ENCODE results near the gene KCNK15.

Gene KCNK15

GRCh38 chr20:44721785-44722054, 23.9 kb upstream of the KCNK15 start:
- Histone ChIP-seq H3K4me3 (ENCODE audit: low read length, poor library complexity, severe bottlenecking) (no peak overlapping the region), H3K4me2 (ENCODE audit: low read depth, low read length, poor library complexity, severe bottlenecking) (no peak overlapping the region), H3K4me1 (ENCODE audit: insufficient read depth, low read length, poor library complexity, severe bottlenecking) (no peaks in the 10 kb centered on the region), H2AFZ (ENCODE audit: low read length) (no peak overlapping the region), H4K20me1 (ENCODE audit: insufficient read depth, low read length, poor library complexity, severe bottlenecking) (no peaks in the 10 kb centered on the region), H3K9me3 (ENCODE audit: insufficient read depth, low read depth, low read length) (no peaks in the 10 kb centered on the region), H3K36me3 (ENCODE audit: insufficient read depth, low read length) (no peaks in the 10 kb centered on the region), H3K79me2 (ENCODE audit: insufficient read depth, low read length) (no peaks in the 10 kb centered on the region), H3K9ac (ENCODE audit: low read depth, low read length, poor library complexity, severe bottlenecking) (no peak overlapping the region), H3K27me3 (ENCODE audit: insufficient read depth, low read length, poor library complexity, severe bottlenecking) (no peaks in the 10 kb centered on the region), H3K9me2 (replicated peaks; ENCODE audit: low read depth, low read length) (no peaks in the 10 kb centered on the region), H3F3A (ENCODE audit: low read depth) (no peaks in the 10 kb centered on the region)
- TF ChIP-seq EZH2phosphoT487 (IDR thresholded peaks at IDR 0.05; ENCODE audit: borderline replicate concordance) (no peak), CTCF (conservative IDR thresholded peaks at IDR 0.05; ENCODE audit: low read length) (no peak)

- TF ChIP-seq CTCF (conservative IDR thresholded peaks at IDR 0.05; ENCODE audit: low read length) (no peak), EZH2phosphoT487 (IDR thresholded peaks at IDR 0.05; ENCODE audit: borderline replicate concordance) (no peak)
Measured at GRCh38 chr20:44722990-44723389, 22.7 kb upstream of the KCNK15 start.

GRCh38 chr20:44723391-44723790, 22.3 kb upstream of the KCNK15 start:
- H3K79me2 ChIP-seq (ENCODE audit: insufficient read depth, low read length): no peaks in the 10 kb centered on the region
- H3K9me3 ChIP-seq (ENCODE audit: insufficient read depth, low read depth, low read length): no peaks in the 10 kb centered on the region
- no peaks in the 10 kb centered on the region for H3K9me2 ChIP-seq (replicated peaks; ENCODE audit: low read depth, low read length)
- no peaks in the 10 kb centered on the region for H3K36me3 ChIP-seq (ENCODE audit: insufficient read depth, low read length)
- H3K27me3 ChIP-seq (ENCODE audit: insufficient read depth, low read length, poor library complexity, severe bottlenecking): no peaks in the 10 kb centered on the region
- H3F3A ChIP-seq (ENCODE audit: low read depth): no peaks in the 10 kb centered on the region
- H2AFZ ChIP-seq (ENCODE audit: low read length): no peak overlapping the region
- H3K4me1 ChIP-seq (ENCODE audit: insufficient read depth, low read length, poor library complexity, severe bottlenecking): no peaks in the 10 kb centered on the region
- H3K4me2 ChIP-seq (ENCODE audit: low read depth, low read length, poor library complexity, severe bottlenecking): no peak overlapping the region
- TF ChIP-seq CTCF (conservative IDR thresholded peaks at IDR 0.05; ENCODE audit: low read length): no peak
- H4K20me1 ChIP-seq (ENCODE audit: insufficient read depth, low read length, poor library complexity, severe bottlenecking): no peaks in the 10 kb centered on the region
- H3K9ac ChIP-seq (ENCODE audit: low read depth, low read length, poor library complexity, severe bottlenecking): no peak overlapping the region
- H3K4me3 ChIP-seq (ENCODE audit: low read length, poor library complexity, severe bottlenecking): no peak overlapping the region

More at GRCh38 chr20:44722990-44723389, 22.7 kb upstream of the KCNK15 start:
- Histone ChIP-seq H3K36me3 (ENCODE audit: insufficient read depth, low read length) (no peaks in the 10 kb centered on the region), H3K9me2 (replicated peaks; ENCODE audit: low read depth, low read length) (no peaks in the 10 kb centered on the region), H3F3A (ENCODE audit: low read depth) (no peaks in the 10 kb centered on the region), H4K20me1 (ENCODE audit: insufficient read depth, low read length, poor library complexity, severe bottlenecking) (no peaks in the 10 kb centered on the region), H3K27me3 (ENCODE audit: insufficient read depth, low read length, poor library complexity, severe bottlenecking) (no peaks in the 10 kb centered on the region), H3K79me2 (ENCODE audit: insufficient read depth, low read length) (no peaks in the 10 kb centered on the region), H3K4me3 (ENCODE audit: low read length, poor library complexity, severe bottlenecking) (no peak overlapping the region), H3K9me3 (ENCODE audit: insufficient read depth, low read depth, low read length) (no peaks in the 10 kb centered on the region), H3K4me2 (ENCODE audit: low read depth, low read length, poor library complexity, severe bottlenecking) (no peak overlapping the region), H3K4me1 (ENCODE audit: insufficient read depth, low read length, poor library complexity, severe bottlenecking) (no peaks in the 10 kb centered on the region), H2AFZ (ENCODE audit: low read length) (no peak overlapping the region), H3K9ac (ENCODE audit: low read depth, low read length, poor library complexity, severe bottlenecking) (no peak overlapping the region)
